GM13976 (cell line): ENCODE measurements around the gene PBX3.

Source experiments
- DNase-seq: peaks from one replicate; pipeline ENCODE4 v3.0.0; 2012; ENCODE audit warnings: low spot score
- CTCF ChIP-seq: IDR thresholded peaks from 2 replicates; pipeline ENCODE4 v1.5.1; 2012; ENCODE audit warnings: borderline replicate concordance, mild to moderate bottlenecking; ENCODE audit not compliant: insufficient read depth; ENCODE audit errors: extremely low read depth, missing control alignments, control extremely low read depth
- in situ Hi-C: fragments of 300-500 bp; cut with MboI; formaldehyde crosslinking; loops from one replicate; pipeline ENCODE4 v1.12.0; 2022; ENCODE audit warnings: low sequenced_read_pairs, mixed read lengths, inconsistent platforms; ENCODE audit not compliant: unreplicated experiment

PBX3 gene

GRCh38 chr9:125897481-125897880 is 150.3 kb downstream of the PBX3 start:
- in situ Hi-C loops, result no loop called here
- DNase-seq, result no peak

GRCh38 chr9:125902214-125902613 is 155.0 kb downstream of the PBX3 start:
- DNase-seq, result no peak
- no peak for TF ChIP-seq CTCF
- in situ Hi-C loops, result no loop called here

More at GRCh38 chr9:125897481-125897880, 150.3 kb downstream of the PBX3 start:
- no peak for TF ChIP-seq CTCF

- TF ChIP-seq CTCF, result no peak
- no peak for DNase-seq
- in situ Hi-C loops, result no loop called here
These were observed 155.8 kb downstream of the PBX3 start for GRCh38 chr9:125902831-125903512.

- no peak for DNase-seq
- TF ChIP-seq CTCF, result no peak
- in situ Hi-C loops, result no loop called here
These were observed 157.1 kb downstream of the PBX3 start for GRCh38 chr9:125904155-125904851.

- DNase-seq, result no peak
- TF ChIP-seq CTCF, result no peak
- in situ Hi-C loops, result no loop called here
These were observed 159.0 kb downstream of the PBX3 start for GRCh38 chr9:125906144-125906543.

GRCh38 chr9:125906893-125907292 is 159.7 kb downstream of the PBX3 start:
- DNase-seq, result no peak
- TF ChIP-seq CTCF, result no peak
- in situ Hi-C loops, result no loop called here

GRCh38 chr9:125908136-125908535 is 161.0 kb downstream of the PBX3 start:
- in situ Hi-C loops, result no loop called here
- no peak for TF ChIP-seq CTCF
- DNase-seq, result no peak
